Right renal pelvis (tissue), 4 donors: ENCODE results near the gene ADAP1. TPM values are rescaled to one million over a fixed set of nuclear protein-coding genes. Genes with fewer than 3 reads are reported as not detected.
"Not testable (repeated sequence)": the region's sequence is repeated elsewhere in the genome, so short reads cannot be mapped to it uniquely, and the experiment has no call there.

Source experiments
- DNase-seq, 4 donors: peaks; one replicate each; pipeline ENCODE4 v3.0.0-alpha.2; 2013; ENCODE audit warnings: low read depth in 4 of 4, low spot score in 3 of 4, missing footprints in 1 of 4
- polyA plus RNA-seq, 4 donors: library from polyadenylated mRNA; unstranded; fragments of 120-200 nt; gene quantifications; one replicate each; pipeline ENCODE4 v1.2.1, GENCODE V29; 2013; ENCODE audit not compliant: insufficient read length in 4 of 4

ADAP1 gene
- polyA plus RNA-seq, 4 donors = 14.6 to 18.2 (median 15.1) TPM

- not testable (repeated sequence) for DNase-seq
These were observed 10.7 kb downstream of the ADAP1 start for GRCh38 chr7:943793-944192.

- no peak for DNase-seq
These were observed 13.7 kb downstream of the ADAP1 start for GRCh38 chr7:940599-941408.

GRCh38 chr7:939843-940242, 14.6 kb downstream of the ADAP1 start:
- DNase-seq = no peak

GRCh38 chr7:938546-939185, 15.8 kb downstream of the ADAP1 start:
- DNase-seq = no peak

- no peak for DNase-seq
These were observed 16.5 kb downstream of the ADAP1 start for GRCh38 chr7:937856-938484.

- no peak for DNase-seq
These were observed 18.0 kb downstream of the ADAP1 start for GRCh38 chr7:936386-937054.

GRCh38 chr7:935874-936385, 18.6 kb downstream of the ADAP1 start:
- no peak for DNase-seq

GRCh38 chr7:935164-935873, 19.2 kb downstream of the ADAP1 start:
- no peak for DNase-seq

GRCh38 chr7:934469-935163, 19.9 kb downstream of the ADAP1 start:
- DNase-seq = no peak

- no peak for DNase-seq
These were observed 21.9 kb downstream of the ADAP1 start for GRCh38 chr7:932651-932975.

GRCh38 chr7:931871-932650, 22.4 kb downstream of the ADAP1 start:
- no peak for DNase-seq

- no peak for DNase-seq
These were observed 23.3 kb downstream of the ADAP1 start for GRCh38 chr7:930975-931758.

- no peak for DNase-seq
These were observed 25.2 kb downstream of the ADAP1 start for GRCh38 chr7:929311-929711.

GRCh38 chr7:927031-927671, 27.3 kb downstream of the ADAP1 start:
- DNase-seq = no peak

GRCh38 chr7:926061-927030, 28.1 kb downstream of the ADAP1 start:
- no peak for DNase-seq

- DNase-seq = no peak
These were observed 28.9 kb downstream of the ADAP1 start for GRCh38 chr7:925601-926000.
